ENCODE data around the gene MLN.

The MLN gene

GRCh38 chr6:33843131-33844121 is 39.6 kb upstream of the MLN start:
- Histone ChIP-seq H3K9me3 (ENCODE audit: low read length) (no peaks in the 10 kb centered on the region), H3K27me3 (ENCODE audit: control insufficient read depth in 1 of 2, insufficient read depth in 2 of 2, low read length in 2 of 2) (no peaks in the 10 kb centered on the region), H3K4me1 (ENCODE audit: insufficient read depth, low read length) (peaks cover 13% of the 10 kb centered on the region), H3K36me3 (ENCODE audit: insufficient read depth, low read length) (no peaks in the 10 kb centered on the region), H3K27ac (ENCODE audit: low read depth, low read length) (no peak overlapping the region), H3K9ac (ENCODE audit: low read length) (no peak overlapping the region), H3K4me3 (ENCODE audit: low read depth in 1 of 2, low read length in 2 of 2) (no peak overlapping the region)

- H3K9me3 ChIP-seq (ENCODE audit: low read length): no peaks in the 10 kb centered on the region
- H3K36me3 ChIP-seq (ENCODE audit: insufficient read depth, low read length): no peaks in the 10 kb centered on the region
- H3K9ac ChIP-seq (ENCODE audit: low read length): no peak overlapping the region
- H3K27ac ChIP-seq (ENCODE audit: low read depth, low read length): no peak overlapping the region
- H3K4me1 ChIP-seq (ENCODE audit: insufficient read depth, low read length): peaks cover 13% of the 10 kb centered on the region
- H3K4me3 ChIP-seq (ENCODE audit: low read depth in 1 of 2, low read length in 2 of 2): no peak overlapping the region
- H3K27me3 ChIP-seq (ENCODE audit: control insufficient read depth in 1 of 2, insufficient read depth in 2 of 2, low read length in 2 of 2): no peaks in the 10 kb centered on the region
Measured at GRCh38 chr6:33841868-33842267, 38.1 kb upstream of the MLN start.

GRCh38 chr6:33841070-33841469 is 37.3 kb upstream of the MLN start:
- H3K36me3 ChIP-seq (ENCODE audit: insufficient read depth, low read length): no peaks in the 10 kb centered on the region
- H3K4me1 ChIP-seq (ENCODE audit: insufficient read depth, low read length): peaks cover 13% of the 10 kb centered on the region
- H3K9me3 ChIP-seq (ENCODE audit: low read length): no peaks in the 10 kb centered on the region
- no peak overlapping the region for H3K4me3 ChIP-seq (ENCODE audit: low read depth in 1 of 2, low read length in 2 of 2)
- no peak overlapping the region for H3K9ac ChIP-seq (ENCODE audit: low read length)
- no peak overlapping the region for H3K27ac ChIP-seq (ENCODE audit: low read depth, low read length)
- no peaks in the 10 kb centered on the region for H3K27me3 ChIP-seq (ENCODE audit: control insufficient read depth in 1 of 2, insufficient read depth in 2 of 2, low read length in 2 of 2)

GRCh38 chr6:33840048-33840926 is 36.5 kb upstream of the MLN start:
- Histone ChIP-seq H3K4me1 (ENCODE audit: insufficient read depth, low read length) (peaks cover 13% of the 10 kb centered on the region), H3K27me3 (ENCODE audit: control insufficient read depth in 1 of 2, insufficient read depth in 2 of 2, low read length in 2 of 2) (no peaks in the 10 kb centered on the region), H3K27ac (ENCODE audit: low read depth, low read length) (no peak overlapping the region), H3K9me3 (ENCODE audit: low read length) (no peaks in the 10 kb centered on the region), H3K36me3 (ENCODE audit: insufficient read depth, low read length) (no peaks in the 10 kb centered on the region), H3K9ac (ENCODE audit: low read length) (no peak overlapping the region), H3K4me3 (ENCODE audit: low read depth in 1 of 2, low read length in 2 of 2) (no peak overlapping the region)

GRCh38 chr6:33839399-33840047 is 35.7 kb upstream of the MLN start:
- Histone ChIP-seq H3K27ac (ENCODE audit: low read depth, low read length) (no peak overlapping the region), H3K27me3 (ENCODE audit: control insufficient read depth in 1 of 2, insufficient read depth in 2 of 2, low read length in 2 of 2) (no peaks in the 10 kb centered on the region), H3K9me3 (ENCODE audit: low read length) (no peaks in the 10 kb centered on the region), H3K36me3 (ENCODE audit: insufficient read depth, low read length) (no peaks in the 10 kb centered on the region), H3K4me3 (ENCODE audit: low read depth in 1 of 2, low read length in 2 of 2) (no peak overlapping the region), H3K4me1 (ENCODE audit: insufficient read depth, low read length) (peaks cover 13% of the 10 kb centered on the region), H3K9ac (ENCODE audit: low read length) (no peak overlapping the region)

- H3K4me1 ChIP-seq (ENCODE audit: insufficient read depth, low read length): peaks cover 13% of the 10 kb centered on the region
- H3K36me3 ChIP-seq (ENCODE audit: insufficient read depth, low read length): no peaks in the 10 kb centered on the region
- no peak overlapping the region for H3K9ac ChIP-seq (ENCODE audit: low read length)
- no peak overlapping the region for H3K4me3 ChIP-seq (ENCODE audit: low read depth in 1 of 2, low read length in 2 of 2)
- no peaks in the 10 kb centered on the region for H3K27me3 ChIP-seq (ENCODE audit: control insufficient read depth in 1 of 2, insufficient read depth in 2 of 2, low read length in 2 of 2)
- H3K9me3 ChIP-seq (ENCODE audit: low read length): no peaks in the 10 kb centered on the region
- H3K27ac ChIP-seq (ENCODE audit: low read depth, low read length): no peak overlapping the region
Measured at GRCh38 chr6:33838983-33839382, 35.2 kb upstream of the MLN start.

GRCh38 chr6:33837971-33838665 is 34.3 kb upstream of the MLN start:
- H3K9me3 ChIP-seq (ENCODE audit: low read length): no peaks in the 10 kb centered on the region
- no peak overlapping the region for H3K4me3 ChIP-seq (ENCODE audit: low read depth in 1 of 2, low read length in 2 of 2)
- H3K27me3 ChIP-seq (ENCODE audit: control insufficient read depth in 1 of 2, insufficient read depth in 2 of 2, low read length in 2 of 2): no peaks in the 10 kb centered on the region
- H3K27ac ChIP-seq (ENCODE audit: low read depth, low read length): no peak overlapping the region
- no peaks in the 10 kb centered on the region for H3K36me3 ChIP-seq (ENCODE audit: insufficient read depth, low read length)
- H3K4me1 ChIP-seq (ENCODE audit: insufficient read depth, low read length): peaks cover 13% of the 10 kb centered on the region
- no peak overlapping the region for H3K9ac ChIP-seq (ENCODE audit: low read length)

GRCh38 chr6:33836806-33837469 is 33.1 kb upstream of the MLN start:
- H3K36me3 ChIP-seq (ENCODE audit: insufficient read depth, low read length): no peaks in the 10 kb centered on the region
- no peaks in the 10 kb centered on the region for H3K27me3 ChIP-seq (ENCODE audit: control insufficient read depth in 1 of 2, insufficient read depth in 2 of 2, low read length in 2 of 2)
- H3K9ac ChIP-seq (ENCODE audit: low read length): no peak overlapping the region
- H3K4me1 ChIP-seq (ENCODE audit: insufficient read depth, low read length): peaks cover 13% of the 10 kb centered on the region
- H3K4me3 ChIP-seq (ENCODE audit: low read depth in 1 of 2, low read length in 2 of 2): no peak overlapping the region
- no peak overlapping the region for H3K27ac ChIP-seq (ENCODE audit: low read depth, low read length)
- H3K9me3 ChIP-seq (ENCODE audit: low read length): no peaks in the 10 kb centered on the region

GRCh38 chr6:33834401-33835392 is 30.9 kb upstream of the MLN start:
- no peak overlapping the region for H3K27ac ChIP-seq (ENCODE audit: low read depth, low read length)
- H3K36me3 ChIP-seq (ENCODE audit: insufficient read depth, low read length): no peaks in the 10 kb centered on the region
- no peak overlapping the region for H3K9ac ChIP-seq (ENCODE audit: low read length)
- no peaks in the 10 kb centered on the region for H3K27me3 ChIP-seq (ENCODE audit: control insufficient read depth in 1 of 2, insufficient read depth in 2 of 2, low read length in 2 of 2)
- H3K4me1 ChIP-seq (ENCODE audit: insufficient read depth, low read length): peaks cover 2% of the 10 kb centered on the region
- no peak overlapping the region for H3K4me3 ChIP-seq (ENCODE audit: low read depth in 1 of 2, low read length in 2 of 2)
- H3K9me3 ChIP-seq (ENCODE audit: low read length): no peaks in the 10 kb centered on the region

GRCh38 chr6:33833599-33833998 is 29.8 kb upstream of the MLN start:
- H3K9ac ChIP-seq (ENCODE audit: low read length): no peak overlapping the region
- no peak overlapping the region for H3K4me3 ChIP-seq (ENCODE audit: low read depth in 1 of 2, low read length in 2 of 2)
- no peaks in the 10 kb centered on the region for H3K9me3 ChIP-seq (ENCODE audit: low read length)
- H3K36me3 ChIP-seq (ENCODE audit: insufficient read depth, low read length): no peaks in the 10 kb centered on the region
- H3K4me1 ChIP-seq (ENCODE audit: insufficient read depth, low read length): peaks cover 4% of the 10 kb centered on the region
- no peaks in the 10 kb centered on the region for H3K27me3 ChIP-seq (ENCODE audit: control insufficient read depth in 1 of 2, insufficient read depth in 2 of 2, low read length in 2 of 2)
- no peak overlapping the region for H3K27ac ChIP-seq (ENCODE audit: low read depth, low read length)

Data from muscle layer of colon (tissue), 2 donors.